ENCODE measurements around the gene CAV1.

GRCh38 chr7:116518961-116519360 is 5.9 kb upstream of the CAV1 start:
- TF ChIP-seq EP300 (IDR thresholded peaks at IDR 0.05; ENCODE audit: low read depth) (no peak), CTCF (IDR thresholded peaks at IDR 0.05) (no peak)
